Subcutaneous adipose tissue (tissue), 4 donors: ENCODE measurements around the gene DNAJB13. TPM values are rescaled to one million over a fixed set of nuclear protein-coding genes. Genes with fewer than 3 reads are reported as not detected.

Source experiments
- total RNA-seq, 4 donors: library from RNA; depleted of rRNA; stranded (reverse); fragments of >200 nt; gene quantifications; one replicate each; pipeline ENCODE4 v1.1.0, GENCODE V29; 2016
- TF ChIP-seq, protein P1 (sequence below): fragments of 450-650 bp; IDR thresholded peaks from one replicate; pipeline ENCODE4 v1.5.1; 2016; ENCODE audit warnings: low read depth, mild to moderate bottlenecking, control low read depth, antibody characterized with exemption, moderate library complexity

Gene DNAJB13
- total RNA-seq, 4 donors from 2014 or later, result not detected

DNA sequence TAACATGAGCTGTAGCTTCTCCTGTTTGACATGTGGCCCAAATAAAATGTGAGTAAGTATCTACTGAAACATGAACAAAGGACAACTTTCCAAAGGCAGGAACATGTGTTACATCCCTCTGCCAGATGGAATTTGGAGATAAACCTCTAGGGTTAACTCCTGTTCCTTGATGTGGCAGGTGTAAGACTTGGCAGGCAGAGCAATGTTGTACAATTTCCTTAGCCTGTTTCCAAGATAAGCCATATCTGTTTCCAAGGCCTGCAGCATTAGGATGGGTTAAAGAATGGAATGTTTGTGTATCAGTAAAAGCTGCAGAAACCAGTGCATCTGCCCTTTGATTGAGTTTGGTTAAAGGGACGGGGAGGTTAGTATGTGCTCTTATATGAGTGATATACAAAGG is 8.8 kb upstream of the DNAJB13 start:
- TF ChIP-seq, protein P1, sequence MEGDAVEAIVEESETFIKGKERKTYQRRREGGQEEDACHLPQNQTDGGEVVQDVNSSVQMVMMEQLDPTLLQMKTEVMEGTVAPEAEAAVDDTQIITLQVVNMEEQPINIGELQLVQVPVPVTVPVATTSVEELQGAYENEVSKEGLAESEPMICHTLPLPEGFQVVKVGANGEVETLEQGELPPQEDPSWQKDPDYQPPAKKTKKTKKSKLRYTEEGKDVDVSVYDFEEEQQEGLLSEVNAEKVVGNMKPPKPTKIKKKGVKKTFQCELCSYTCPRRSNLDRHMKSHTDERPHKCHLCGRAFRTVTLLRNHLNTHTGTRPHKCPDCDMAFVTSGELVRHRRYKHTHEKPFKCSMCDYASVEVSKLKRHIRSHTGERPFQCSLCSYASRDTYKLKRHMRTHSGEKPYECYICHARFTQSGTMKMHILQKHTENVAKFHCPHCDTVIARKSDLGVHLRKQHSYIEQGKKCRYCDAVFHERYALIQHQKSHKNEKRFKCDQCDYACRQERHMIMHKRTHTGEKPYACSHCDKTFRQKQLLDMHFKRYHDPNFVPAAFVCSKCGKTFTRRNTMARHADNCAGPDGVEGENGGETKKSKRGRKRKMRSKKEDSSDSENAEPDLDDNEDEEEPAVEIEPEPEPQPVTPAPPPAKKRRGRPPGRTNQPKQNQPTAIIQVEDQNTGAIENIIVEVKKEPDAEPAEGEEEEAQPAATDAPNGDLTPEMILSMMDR, result no peak

DNA sequence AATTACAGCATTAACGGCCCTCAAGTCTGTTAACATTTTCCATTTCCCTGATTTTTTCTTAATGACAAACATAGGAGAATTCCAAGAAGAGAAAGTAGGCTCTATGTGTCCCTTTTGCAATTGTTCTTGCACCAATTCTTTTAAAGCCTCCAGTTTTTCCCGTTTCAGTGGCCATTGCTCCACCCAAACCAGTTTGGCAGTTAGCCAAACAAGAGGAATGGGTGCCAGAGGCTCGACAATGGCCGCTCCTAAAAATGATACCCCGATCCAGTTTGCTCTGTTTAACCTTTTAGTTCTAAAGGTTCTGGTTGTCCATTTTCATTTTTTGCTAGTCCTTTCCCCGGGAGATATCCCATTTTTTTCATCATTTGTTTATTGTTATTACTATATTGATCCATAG is 6.7 kb upstream of the DNAJB13 start:
- TF ChIP-seq, protein P1, result no peak

DNA sequence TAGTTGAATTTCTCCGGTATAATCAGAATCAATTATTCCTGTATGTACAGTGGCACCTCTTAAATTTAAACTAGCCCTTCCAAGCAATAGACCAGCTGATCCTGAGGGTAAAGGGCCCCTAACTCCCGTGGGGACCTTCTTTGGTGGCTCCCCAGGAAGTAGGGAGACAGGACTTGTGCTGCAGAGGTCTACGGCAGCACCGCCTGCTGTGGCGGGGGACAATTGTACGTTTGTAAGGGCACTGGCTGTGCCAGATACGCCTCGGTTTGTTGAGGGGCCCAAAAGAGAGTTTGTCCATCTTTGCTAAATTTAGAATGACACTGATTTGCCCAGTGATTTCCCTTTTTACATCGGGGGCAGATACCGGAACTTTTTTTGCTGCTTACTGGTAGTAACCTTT is 5.9 kb upstream of the DNAJB13 start:
- TF ChIP-seq, protein P1, result no peak

DNA sequence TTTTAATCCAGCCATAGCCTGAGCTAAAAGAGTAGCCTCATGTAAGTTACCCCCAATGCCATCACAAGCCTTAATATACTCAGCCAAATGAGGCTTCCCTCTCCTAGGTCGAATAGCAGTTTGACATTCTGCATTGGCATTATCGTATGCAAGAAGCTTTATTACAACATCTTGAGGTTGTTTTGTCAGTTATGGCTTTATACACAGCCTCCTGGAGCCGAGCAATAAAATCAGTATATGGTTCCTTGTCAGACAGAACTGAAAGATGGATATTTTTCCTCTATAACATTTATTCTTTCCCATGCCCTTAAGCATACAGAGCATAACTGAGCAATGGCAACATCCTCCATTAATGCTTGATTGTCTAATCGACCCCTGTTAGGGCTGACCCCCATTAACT is 5.4 kb upstream of the DNAJB13 start:
- TF ChIP-seq, protein P1, result no peak

DNA sequence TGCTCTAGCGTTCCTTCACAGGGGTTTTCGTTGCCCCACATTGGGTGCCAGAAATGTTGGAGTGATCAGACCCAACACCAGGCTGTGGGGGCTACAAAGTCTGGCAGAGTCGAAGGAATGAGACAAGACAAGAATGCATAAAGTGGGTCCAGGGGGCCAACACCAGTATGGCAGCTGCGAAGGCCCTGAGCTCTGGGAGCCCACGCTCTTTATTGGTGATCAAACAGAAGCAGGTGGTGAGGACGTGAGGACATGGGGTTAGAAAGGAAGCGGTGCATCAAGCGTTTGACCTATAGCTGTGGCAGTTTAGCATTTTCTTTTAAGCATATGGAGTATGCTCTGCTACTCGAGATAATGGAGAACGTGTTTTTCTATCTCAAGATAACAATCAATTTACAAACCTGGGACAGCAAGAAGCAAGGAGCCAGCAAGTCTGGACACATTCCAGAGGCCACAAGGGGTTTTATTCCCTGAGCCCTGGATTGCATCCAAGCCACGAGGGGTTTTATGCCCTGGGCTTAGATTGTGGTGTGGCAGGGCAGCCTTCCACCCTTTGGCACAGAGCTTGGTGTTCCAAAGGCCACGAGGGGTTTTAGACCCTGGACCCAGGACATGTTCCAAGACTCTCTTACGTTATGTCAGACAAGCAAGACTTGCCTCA is 3.9 kb upstream of the DNAJB13 start:
- TF ChIP-seq, protein P1, result no peak

DNA sequence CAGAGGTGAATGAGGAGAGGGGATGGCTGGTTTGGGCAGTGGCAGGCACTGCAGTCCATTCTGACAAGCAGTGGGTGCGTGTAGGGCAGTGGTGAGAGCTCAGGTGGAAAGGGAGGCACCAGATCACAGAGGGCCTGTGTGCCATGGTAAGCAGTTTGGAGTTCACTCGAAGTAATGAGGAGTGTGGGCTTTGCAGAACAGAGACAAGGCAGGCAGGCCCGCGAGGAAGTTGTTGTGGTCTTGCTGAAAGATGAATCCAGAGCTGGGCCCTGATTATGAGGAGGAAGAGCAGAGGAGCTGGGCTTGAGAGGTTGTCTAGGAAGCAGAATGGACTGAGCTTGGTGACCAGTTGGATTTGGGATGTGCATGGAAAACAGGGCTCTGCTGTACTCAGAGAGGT is 1.6 kb upstream of the DNAJB13 start:
- TF ChIP-seq, protein P1, result no peak

DNA sequence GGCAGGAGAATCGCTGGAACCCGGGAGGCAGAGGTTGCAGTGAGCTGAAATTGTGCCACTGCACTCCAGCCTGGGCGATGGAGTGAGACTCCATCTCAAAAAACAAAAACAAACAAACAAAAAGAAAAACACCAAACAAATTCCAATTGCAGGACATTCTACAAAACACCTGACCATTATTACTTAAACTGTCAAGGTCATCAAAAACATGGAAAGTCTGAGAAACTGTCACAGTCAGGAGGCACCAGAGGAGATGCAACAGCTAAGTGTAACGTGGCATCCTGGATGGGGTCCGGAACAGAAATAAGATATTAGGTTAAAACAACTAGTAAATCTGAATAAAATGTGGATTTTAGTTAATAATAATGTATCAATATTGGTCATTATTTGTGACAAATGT is 914 bp upstream of the DNAJB13 start:
- TF ChIP-seq, protein P1, result no peak
